Coronary artery (tissue), 2 donors: ENCODE results near the gene FANCB.

ENCODE experiments used
- DNase-seq: peaks from one replicate; pipeline ENCODE4 v3.0.0-alpha.2; 2017; ENCODE audit warnings: low spot score
- H3K27ac ChIP-seq, 2 donors: fragments of 200-600 bp; sonication (generic); one replicate each; pipeline ENCODE4 v1.5.1; 2016 to 2019
- H3K4me3 ChIP-seq: fragments of 200-600 bp; sonication (generic); 2 replicates; pipeline ENCODE4 v1.5.1; 2016; ENCODE audit warnings: mild to moderate bottlenecking, moderate library complexity
- CTCF ChIP-seq: fragments of 200-600 bp; sonication (generic); IDR thresholded peaks from one replicate; pipeline ENCODE4 v1.5.1; 2019; ENCODE audit warnings: antibody characterized with exemption

The FANCB gene

GRCh38 chrX:14864631-14865030 is 8.2 kb downstream of the FANCB start:
- no peak for DNase-seq
- no peak overlapping the region for H3K27ac ChIP-seq
- no peak for TF ChIP-seq CTCF
- H3K4me3 ChIP-seq: no peak overlapping the region

- H3K27ac ChIP-seq: no peak overlapping the region
- DNase-seq: no peak
- H3K4me3 ChIP-seq: no peak overlapping the region
- no peak for TF ChIP-seq CTCF
Measured at GRCh38 chrX:14851526-14851925, 21.3 kb downstream of the FANCB start.

GRCh38 chrX:14843666-14844065 is 29.2 kb downstream of the FANCB start:
- DNase-seq: no peak
- no peak overlapping the region for H3K4me3 ChIP-seq
- no peak overlapping the region for H3K27ac ChIP-seq
- no peak for TF ChIP-seq CTCF

GRCh38 chrX:14837155-14837554 is 35.7 kb downstream of the FANCB start:
- Histone ChIP-seq H3K4me3 (no peak overlapping the region), H3K27ac (no peak overlapping the region)
- DNase-seq: no peak
- no peak for TF ChIP-seq CTCF

- Histone ChIP-seq H3K4me3 (no peak overlapping the region), H3K27ac (no peak overlapping the region)
- DNase-seq: no peak
- no peak for TF ChIP-seq CTCF
Measured at GRCh38 chrX:14832586-14832985, 40.3 kb downstream of the FANCB start.

- no peak for TF ChIP-seq CTCF
- DNase-seq: no peak
Measured at GRCh38 chrX:14832151-14832550, 40.7 kb downstream of the FANCB start.

GRCh38 chrX:14829643-14830042 is 43.2 kb downstream of the FANCB start:
- no peak for TF ChIP-seq CTCF
- Histone ChIP-seq H3K4me3 (no peak overlapping the region), H3K27ac (no peak overlapping the region)
- DNase-seq: no peak

More at GRCh38 chrX:14832151-14832550, 40.7 kb downstream of the FANCB start:
- H3K4me3 ChIP-seq: no peak overlapping the region
- H3K27ac ChIP-seq: no peak overlapping the region
